ENCODE data around the gene NRXN3. TPM values are rescaled to one million over a fixed set of nuclear protein-coding genes. Genes with fewer than 3 reads are reported as not detected.

NRXN3 gene
- total RNA-seq, 1 donor from 2014 or later, result 0.07 TPM

- no peak for DNase-seq (ENCODE audit: low read depth, low spot score)
Measured at GRCh38 chr14:78319887-78320635, 149.9 kb downstream of the NRXN3 start.

GRCh38 chr14:78324353-78324752 is 154.2 kb downstream of the NRXN3 start:
- no peak for DNase-seq (ENCODE audit: low read depth, low spot score)

GRCh38 chr14:78325911-78326310 is 155.7 kb downstream of the NRXN3 start:
- no peak for DNase-seq (ENCODE audit: low read depth, low spot score)

GRCh38 chr14:78327426-78328221 is 157.5 kb downstream of the NRXN3 start:
- DNase-seq (ENCODE audit: low read depth, low spot score), result no peak

- DNase-seq (ENCODE audit: low read depth, low spot score), result no peak
Measured at GRCh38 chr14:78329371-78329770, 159.2 kb downstream of the NRXN3 start.

GRCh38 chr14:78335531-78335930 is 165.4 kb downstream of the NRXN3 start:
- no peak for DNase-seq (ENCODE audit: low read depth, low spot score)

GRCh38 chr14:78340250-78340649 is 170.1 kb downstream of the NRXN3 start:
- DNase-seq (ENCODE audit: low read depth, low spot score), result no peak

- no peak for DNase-seq (ENCODE audit: low read depth, low spot score)
Measured at GRCh38 chr14:78341827-78342389, 171.7 kb downstream of the NRXN3 start.

- DNase-seq (ENCODE audit: low read depth, low spot score), result no peak
Measured at GRCh38 chr14:78342879-78343278, 172.7 kb downstream of the NRXN3 start.

- no peak for DNase-seq (ENCODE audit: low read depth, low spot score)
Measured at GRCh38 chr14:78344290-78344689, 174.1 kb downstream of the NRXN3 start.

- DNase-seq (ENCODE audit: low read depth, low spot score), result no peak
Measured at GRCh38 chr14:78345131-78345744, 175.1 kb downstream of the NRXN3 start.

- no peak for DNase-seq (ENCODE audit: low read depth, low spot score)
Measured at GRCh38 chr14:78346747-78347146, 176.6 kb downstream of the NRXN3 start.

- no peak for DNase-seq (ENCODE audit: low read depth, low spot score)
Measured at GRCh38 chr14:78355109-78355508, 184.9 kb downstream of the NRXN3 start.

GRCh38 chr14:78356391-78356790 is 186.2 kb downstream of the NRXN3 start:
- no peak for DNase-seq (ENCODE audit: low read depth, low spot score)

- no peak for DNase-seq (ENCODE audit: low read depth, low spot score)
Measured at GRCh38 chr14:78358591-78358990, 188.4 kb downstream of the NRXN3 start.

GRCh38 chr14:78359581-78359980 is 189.4 kb downstream of the NRXN3 start:
- no peak for DNase-seq (ENCODE audit: low read depth, low spot score)

GRCh38 chr14:78363008-78363407 is 192.8 kb downstream of the NRXN3 start:
- DNase-seq (ENCODE audit: low read depth, low spot score), result no peak

GRCh38 chr14:78367355-78367754 is 197.2 kb downstream of the NRXN3 start:
- DNase-seq (ENCODE audit: low read depth, low spot score), result no peak

GRCh38 chr14:78383060-78383459 is 212.9 kb downstream of the NRXN3 start:
- DNase-seq (ENCODE audit: low read depth, low spot score), result no peak

GRCh38 chr14:78398216-78398615 is 228.0 kb downstream of the NRXN3 start:
- DNase-seq (ENCODE audit: low read depth, low spot score), result no peak

- DNase-seq (ENCODE audit: low read depth, low spot score), result no peak
Measured at GRCh38 chr14:78399316-78399889, 229.2 kb downstream of the NRXN3 start.

- no peak for DNase-seq (ENCODE audit: low read depth, low spot score)
Measured at GRCh38 chr14:78401866-78402265, 231.7 kb downstream of the NRXN3 start.

Data from pulmonary artery endothelial cell (primary cell).